Endothelial cell of umbilical vein (primary cell): Measurements from ENCODE around the gene USP28.

Experiments used
- EZH2 ChIP-seq: IDR thresholded peaks from 2 replicates; pipeline ENCODE4 v1.6.1; 2012; ENCODE audit warnings: borderline replicate concordance, low read depth, mild to moderate bottlenecking, moderate library complexity, low read length, inconsistent platforms; ENCODE audit not compliant: severe bottlenecking
- FOS ChIP-seq: IDR thresholded peaks from 2 replicates; pipeline ENCODE4 v1.6.1; 2011; ENCODE audit warnings: mild to moderate bottlenecking, low read length, moderate library complexity, borderline replicate concordance; ENCODE audit not compliant: insufficient read depth
- GATA2 ChIP-seq: IDR thresholded peaks from 2 replicates; pipeline ENCODE4 v1.7.0; 2011; ENCODE audit warnings: low read depth, mild to moderate bottlenecking, moderate library complexity, mixed read lengths, low read length; ENCODE audit not compliant: insufficient read length, insufficient read depth
- JUN ChIP-seq: IDR thresholded peaks from 2 replicates; pipeline ENCODE4 v1.6.1; 2011; ENCODE audit warnings: borderline replicate concordance, low read depth; ENCODE audit not compliant: insufficient read length, insufficient read depth
- MYC ChIP-seq: IDR thresholded peaks from one replicate; pipeline ENCODE4 v1.6.1; 2011; ENCODE audit warnings: mild to moderate bottlenecking, low read depth, low read length
- POLR2A ChIP-seq: IDR thresholded peaks from 2 replicates; pipeline ENCODE4 v1.6.1; 2012; ENCODE audit warnings: low read depth, mild to moderate bottlenecking, control low read depth, low read length
- POLR2AphosphoS5 ChIP-seq: IDR thresholded peaks from 2 replicates; pipeline ENCODE4 v1.6.1; 2012; ENCODE audit warnings: low read depth, mild to moderate bottlenecking, control low read depth, low read length, moderate library complexity; ENCODE audit not compliant: insufficient read depth
- TF ChIP-seq, protein P1 (sequence below), 2 donors: IDR thresholded peaks; 1 replicate in 1 of 2; 2 replicates in 1 of 2; pipeline ENCODE4 v1.5.1; 2011; ENCODE audit warnings: low read length in 2 of 2, mild to moderate bottlenecking in 2 of 2, moderate library complexity in 2 of 2, control low read depth in 1 of 2, inconsistent platforms in 1 of 2, low read depth in 1 of 2; ENCODE audit not compliant: insufficient read depth in 1 of 2; ENCODE audit errors: extremely low read depth in 1 of 2
- TF ChIP-seq, protein P2 (sequence below): IDR thresholded peaks from 2 replicates; pipeline ENCODE4 v1.6.1; 2011; ENCODE audit not compliant: insufficient read depth, insufficient read length

DNA sequence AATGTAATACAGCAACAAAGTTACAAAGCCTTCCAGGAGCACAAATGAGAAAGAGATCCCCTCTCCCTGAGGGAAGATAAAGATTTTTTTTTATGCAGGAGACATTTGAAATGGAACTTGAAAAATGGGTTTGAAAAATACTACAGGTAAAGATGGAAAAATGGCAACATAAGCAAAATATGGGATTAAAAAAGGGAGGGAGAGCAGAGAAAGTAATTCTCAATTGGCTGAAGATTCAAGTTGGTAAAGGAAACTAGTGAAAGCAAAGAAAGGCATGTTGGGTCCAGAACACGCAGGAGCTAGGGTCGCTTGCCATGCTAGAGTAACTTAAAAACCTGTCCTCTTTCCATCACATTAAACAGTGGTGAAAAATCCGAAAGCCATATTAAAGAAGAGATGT lies 103.4 kb downstream of the USP28 start:
- TF ChIP-seq, protein P1, sequence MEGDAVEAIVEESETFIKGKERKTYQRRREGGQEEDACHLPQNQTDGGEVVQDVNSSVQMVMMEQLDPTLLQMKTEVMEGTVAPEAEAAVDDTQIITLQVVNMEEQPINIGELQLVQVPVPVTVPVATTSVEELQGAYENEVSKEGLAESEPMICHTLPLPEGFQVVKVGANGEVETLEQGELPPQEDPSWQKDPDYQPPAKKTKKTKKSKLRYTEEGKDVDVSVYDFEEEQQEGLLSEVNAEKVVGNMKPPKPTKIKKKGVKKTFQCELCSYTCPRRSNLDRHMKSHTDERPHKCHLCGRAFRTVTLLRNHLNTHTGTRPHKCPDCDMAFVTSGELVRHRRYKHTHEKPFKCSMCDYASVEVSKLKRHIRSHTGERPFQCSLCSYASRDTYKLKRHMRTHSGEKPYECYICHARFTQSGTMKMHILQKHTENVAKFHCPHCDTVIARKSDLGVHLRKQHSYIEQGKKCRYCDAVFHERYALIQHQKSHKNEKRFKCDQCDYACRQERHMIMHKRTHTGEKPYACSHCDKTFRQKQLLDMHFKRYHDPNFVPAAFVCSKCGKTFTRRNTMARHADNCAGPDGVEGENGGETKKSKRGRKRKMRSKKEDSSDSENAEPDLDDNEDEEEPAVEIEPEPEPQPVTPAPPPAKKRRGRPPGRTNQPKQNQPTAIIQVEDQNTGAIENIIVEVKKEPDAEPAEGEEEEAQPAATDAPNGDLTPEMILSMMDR (IDR thresholded peaks at IDR 0.05; ENCODE audit: extremely low read depth in 1 of 2, insufficient read depth in 1 of 2, low read depth in 1 of 2, low read length in 2 of 2): no peak
- no peak for TF ChIP-seq POLR2A
- no peak for TF ChIP-seq POLR2AphosphoS5
- TF ChIP-seq, protein P2, sequence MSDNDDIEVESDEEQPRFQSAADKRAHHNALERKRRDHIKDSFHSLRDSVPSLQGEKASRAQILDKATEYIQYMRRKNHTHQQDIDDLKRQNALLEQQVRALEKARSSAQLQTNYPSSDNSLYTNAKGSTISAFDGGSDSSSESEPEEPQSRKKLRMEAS: no peak
- TF ChIP-seq EZH2: no peak
- TF ChIP-seq MYC: no peak
- TF ChIP-seq JUN: no peak
- TF ChIP-seq FOS: no peak
- no peak for TF ChIP-seq GATA2
